ENCODE results near the gene HECW1. TPM values are rescaled to one million over a fixed set of nuclear protein-coding genes. Genes with fewer than 3 reads are reported as not detected.

The HECW1 gene
- total RNA-seq, 1 experiment from 2014 or later = 2.7 TPM

- no TSS peak for BruUV-seq (replicated peaks)
- Histone ChIP-seq H3F3A (ENCODE audit: insufficient read depth, low read depth) (peaks cover 10% of the 10 kb centered on the region), H3K79me2 (ENCODE audit: low read depth) (no peaks in the 10 kb centered on the region), H3K27me3 (ENCODE audit: insufficient read depth, low read depth) (no peaks in the 10 kb centered on the region), H3K4me3 (no peak overlapping the region), H3K4me2 (no peak overlapping the region), H3K4me1 (replicated peaks; ENCODE audit: insufficient read depth) (peaks cover 15% of the 10 kb centered on the region), H3K27ac (no peak overlapping the region), H3K9me3 (ENCODE audit: insufficient read depth, low read depth) (no peaks in the 10 kb centered on the region), H3K36me3 (ENCODE audit: low read depth) (no peaks in the 10 kb centered on the region), H4K20me1 (ENCODE audit: insufficient read depth) (no peaks in the 10 kb centered on the region), H3K9me2 (ENCODE audit: insufficient read depth) (no peaks in the 10 kb centered on the region), H2AFZ (no peak overlapping the region)
- POLR2A ChIA-PET (ENCODE audit: unreplicated experiment) = interaction anchor here (0.7 kb wide), 1 partner anchor 14 kb away, joined by 7 read pairs; the partner anchor contains the start of gene STK17A
- CTCF ChIA-PET = interaction anchor here (0.6 to 0.8 kb wide), 2 partner anchors 14 to 83 kb away, joined by 5 to 9 read pairs; partner anchors contain the start of gene STK17A
- intact Hi-C loops (cut with micrococcal nuclease; ENCODE audit: unreplicated experiment) = no loop called here
- TF ChIP-seq EZH2 (IDR thresholded peaks at IDR 0.05; ENCODE audit: low read depth) = no peak
- DNase-seq = no peak
Observed at GRCh38 chr7:43568529-43568928, 456.1 kb downstream of the HECW1 start.

GRCh38 chr7:43569424-43569823 lies 457.0 kb downstream of the HECW1 start:
- ChIA-PET POLR2A (ENCODE audit: unreplicated experiment) (interaction anchor here (0.6 to 0.7 kb wide), 2 partner anchors 13 to 273 kb away, joined by 3 to 7 read pairs; partner anchors contain the start of gene STK17A), CTCF (interaction anchor here (0.6 kb wide), 2 partner anchors 11 to 82 kb away, joined by 3 to 9 read pairs; no protein-coding TSS in a partner anchor)
- intact Hi-C loops (cut with micrococcal nuclease; ENCODE audit: unreplicated experiment) = no loop called here
- Histone ChIP-seq H2AFZ (no peak overlapping the region), H3K79me2 (ENCODE audit: low read depth) (no peaks in the 10 kb centered on the region), H3K4me3 (no peak overlapping the region), H3K36me3 (ENCODE audit: low read depth) (no peaks in the 10 kb centered on the region), H3K27ac (no peak overlapping the region), H3K9me3 (ENCODE audit: insufficient read depth, low read depth) (no peaks in the 10 kb centered on the region), H3K4me2 (no peak overlapping the region), H3K4me1 (replicated peaks; ENCODE audit: insufficient read depth) (peaks cover 15% of the 10 kb centered on the region), H3K9me2 (ENCODE audit: insufficient read depth) (no peaks in the 10 kb centered on the region), H3K27me3 (ENCODE audit: insufficient read depth, low read depth) (no peaks in the 10 kb centered on the region), H4K20me1 (ENCODE audit: insufficient read depth) (no peaks in the 10 kb centered on the region), H3F3A (ENCODE audit: insufficient read depth, low read depth) (peaks cover 10% of the 10 kb centered on the region)
- DNase-seq = no peak
- TF ChIP-seq EZH2 (IDR thresholded peaks at IDR 0.05; ENCODE audit: low read depth) (no peak), CTCF (conservative IDR thresholded peaks at IDR 0.05) (no peak)
- no TSS peak for BruUV-seq (replicated peaks)

GRCh38 chr7:43570688-43571365 lies 458.4 kb downstream of the HECW1 start:
- no peaks in the 10 kb centered on the region for H3K27me3 ChIP-seq (ENCODE audit: insufficient read depth, low read depth)
- POLR2A ChIA-PET (ENCODE audit: unreplicated experiment) = interaction anchor here (0.6 to 0.7 kb wide), 3 partner anchors 64 to 172 kb away, joined by 3 to 5 read pairs (median 4); no protein-coding TSS in a partner anchor
- no peak for TF ChIP-seq CTCF (conservative IDR thresholded peaks at IDR 0.05)
- no peak for TF ChIP-seq EZH2 (IDR thresholded peaks at IDR 0.05; ENCODE audit: low read depth)
- H3K9me2 ChIP-seq (ENCODE audit: insufficient read depth) = no peaks in the 10 kb centered on the region
- BruUV-seq (replicated peaks) = no TSS peak
- no peak overlapping the region; the same call in 1 of the 2 replicates for H2AFZ ChIP-seq
- H3K27ac ChIP-seq = no peak overlapping the region
- no peaks in the 10 kb centered on the region for H3K36me3 ChIP-seq (ENCODE audit: low read depth)
- H3F3A ChIP-seq (ENCODE audit: insufficient read depth, low read depth) = peaks cover 10% of the 10 kb centered on the region
- CTCF ChIA-PET = interaction anchor here (1.0 kb wide), 1 partner anchor 12 kb away, joined by 3 read pairs; the partner anchor contains the start of gene STK17A
- no peaks in the 10 kb centered on the region for H3K79me2 ChIP-seq (ENCODE audit: low read depth)
- intact Hi-C loops (cut with micrococcal nuclease; ENCODE audit: unreplicated experiment) = no loop called here
- H3K4me1 ChIP-seq (replicated peaks; ENCODE audit: insufficient read depth) = peaks cover 15% of the 10 kb centered on the region
- H3K4me2 ChIP-seq = no peak overlapping the region
- DNase-seq = no peak
- no peaks in the 10 kb centered on the region for H4K20me1 ChIP-seq (ENCODE audit: insufficient read depth)
- no peak overlapping the region for H3K4me3 ChIP-seq
- no peaks in the 10 kb centered on the region for H3K9me3 ChIP-seq (ENCODE audit: insufficient read depth, low read depth)

All from PC-9 (cell line).